Measurements from ENCODE around the gene EGLN1.

EGLN1 gene

DNA sequence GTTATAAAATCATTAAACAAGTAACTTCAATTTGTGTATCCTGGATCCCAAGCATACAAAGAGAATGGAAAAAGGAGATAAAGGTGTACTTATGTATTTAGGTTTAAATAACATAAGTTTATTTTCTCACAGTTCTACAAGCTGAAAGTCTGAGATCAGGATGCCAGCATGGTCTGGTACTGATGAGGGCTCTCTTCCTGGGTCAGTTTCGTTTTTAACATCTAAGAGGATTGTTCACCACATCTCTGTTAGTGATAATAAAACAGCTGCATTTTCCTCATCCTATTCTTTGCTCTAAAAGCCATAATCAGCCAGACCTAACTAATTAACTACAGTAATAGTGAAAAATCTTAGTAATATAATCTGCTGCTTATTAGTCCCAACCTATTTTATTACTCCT lies 5.2 kb downstream of the EGLN1 start:
- no CpG with 5 or more reads among the region's 1 CpG for WGBS (ENCODE audit: extremely low coverage, insufficient coverage, insufficient read length)
- Histone ChIP-seq H2BK5ac (ENCODE audit: low read depth, low read length, poor library complexity) (no peak overlapping the region), H3K79me2 (ENCODE audit: control insufficient read depth, insufficient read depth, low read length, poor library complexity) (peaks cover 6% of the 10 kb centered on the region)

DNA sequence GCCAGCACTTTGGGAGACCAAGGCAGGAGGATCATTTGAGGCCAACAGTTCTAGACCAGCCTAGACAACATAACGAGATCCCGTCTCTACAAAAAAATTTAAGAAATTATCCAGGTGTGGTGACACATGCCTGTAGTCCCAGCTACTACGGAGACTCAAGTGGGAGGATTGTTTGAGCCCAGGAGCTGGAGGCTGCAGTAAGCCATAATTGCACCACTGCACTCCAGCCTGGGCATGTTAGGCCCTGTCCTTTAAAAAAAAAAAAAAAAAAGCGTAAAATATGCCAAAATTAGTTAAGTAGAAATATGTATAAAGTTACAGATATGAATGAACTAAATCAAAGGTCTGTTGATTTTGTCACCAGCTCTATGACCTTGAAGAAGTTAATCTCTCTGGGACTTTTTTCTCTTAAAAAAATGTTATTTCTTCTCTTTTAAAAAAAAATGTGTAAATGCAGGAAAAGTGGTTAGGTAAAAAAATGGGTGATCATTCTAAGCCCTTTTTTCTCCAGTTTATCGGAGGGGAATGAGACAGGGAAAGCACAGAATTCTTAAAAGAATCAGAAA lies 7.0 kb downstream of the EGLN1 start:
- Histone ChIP-seq H3K14ac (ENCODE audit: low read length) (no peak overlapping the region), H4K12ac (ENCODE audit: low read depth, low read length) (no peak overlapping the region), H2BK120ac (ENCODE audit: insufficient read depth, low read length, poor library complexity) (peak overlapping the region; percentile 55), H3K18ac (ENCODE audit: low read length) (peak overlapping the region; percentile 29), H3K79me1 (ENCODE audit: low read length) (no peaks in the 10 kb centered on the region), H3K4me3 (ENCODE audit: low read depth, low read length) (no peak overlapping the region), H3K9me3 (ENCODE audit: insufficient read depth, low read depth, low read length) (no peaks in the 10 kb centered on the region), H3K4me2 (ENCODE audit: low read length) (no peak overlapping the region), H4K8ac (ENCODE audit: low read depth, low read length) (no peak overlapping the region), H2BK5ac (ENCODE audit: low read depth, low read length, poor library complexity) (no peak overlapping the region), H3K4ac (ENCODE audit: low read depth, low read length) (no peak overlapping the region), H2AK5ac (ENCODE audit: low read length) (no peak overlapping the region), H3K23ac (ENCODE audit: low read length) (no peak overlapping the region), H3K27ac (ENCODE audit: low read depth, low read length) (no peak overlapping the region), H2BK12ac (ENCODE audit: low read length) (no peak overlapping the region), H3K79me2 (ENCODE audit: control insufficient read depth, insufficient read depth, low read length, poor library complexity) (no peaks in the 10 kb centered on the region), H3K9ac (ENCODE audit: low read length) (no peak overlapping the region), H3K27me3 (ENCODE audit: insufficient read depth, low read length) (no peaks in the 10 kb centered on the region), H3K36me3 (ENCODE audit: control insufficient read depth in 1 of 2, insufficient read depth in 2 of 2, low read length in 2 of 2) (no peaks in the 10 kb centered on the region), H3K4me1 (ENCODE audit: control insufficient read depth in 1 of 2, insufficient read depth in 2 of 2, low read length in 2 of 2) (peaks cover 3 to 5% of the 10 kb centered on the region in 2 experiments), H4K91ac (ENCODE audit: low read depth, low read length) (no peak overlapping the region), H2AFZ (ENCODE audit: insufficient read depth, low read length, poor library complexity) (no peak overlapping the region)
- WGBS (ENCODE audit: extremely low coverage, insufficient coverage, insufficient read length): no CpG with 5 or more reads among the region's 5 CpGs
- DNase-seq: peak; percentile 23 to 57

More for the DNA sequence above, 5.2 kb downstream of the EGLN1 start:
- Histone ChIP-seq H3K4me2 (ENCODE audit: low read length) (no peak overlapping the region), H3K27me3 (ENCODE audit: insufficient read depth, low read length) (no peaks in the 10 kb centered on the region), H4K91ac (ENCODE audit: low read depth, low read length) (no peak overlapping the region), H3K27ac (ENCODE audit: low read depth, low read length) (no peak overlapping the region), H2AFZ (ENCODE audit: insufficient read depth, low read length, poor library complexity) (no peak overlapping the region), H3K9me3 (ENCODE audit: insufficient read depth, low read depth, low read length) (no peaks in the 10 kb centered on the region), H3K79me1 (ENCODE audit: low read length) (peaks cover 13% of the 10 kb centered on the region), H2BK120ac (ENCODE audit: insufficient read depth, low read length, poor library complexity) (no peak overlapping the region), H3K4ac (ENCODE audit: low read depth, low read length) (no peak overlapping the region), H2AK5ac (ENCODE audit: low read length) (no peak overlapping the region), H3K9ac (ENCODE audit: low read length) (no peak overlapping the region), H3K23ac (ENCODE audit: low read length) (no peak overlapping the region), H3K4me3 (ENCODE audit: low read depth, low read length) (no peak overlapping the region), H3K14ac (ENCODE audit: low read length) (no peak overlapping the region), H4K12ac (ENCODE audit: low read depth, low read length) (no peak overlapping the region), H2BK12ac (ENCODE audit: low read length) (no peak overlapping the region), H3K4me1 (ENCODE audit: control insufficient read depth in 1 of 2, insufficient read depth in 2 of 2, low read length in 2 of 2) (peaks cover 3 to 5% of the 10 kb centered on the region in 2 experiments), H3K36me3 (ENCODE audit: control insufficient read depth in 1 of 2, insufficient read depth in 2 of 2, low read length in 2 of 2) (no peaks in the 10 kb centered on the region), H3K18ac (ENCODE audit: low read length) (no peak overlapping the region), H4K8ac (ENCODE audit: low read depth, low read length) (no peak overlapping the region)
- no peak for DNase-seq

GRCh38 chr1:231414260-231415016 lies 7.6 kb downstream of the EGLN1 start:
- Histone ChIP-seq H3K9ac (ENCODE audit: low read length) (no peak overlapping the region), H3K27ac (ENCODE audit: low read depth, low read length) (no peak overlapping the region), H3K4ac (ENCODE audit: low read depth, low read length) (no peak overlapping the region), H3K4me2 (ENCODE audit: low read length) (no peak overlapping the region), H3K9me3 (ENCODE audit: insufficient read depth, low read depth, low read length) (no peaks in the 10 kb centered on the region), H4K12ac (ENCODE audit: low read depth, low read length) (no peak overlapping the region), H3K23ac (ENCODE audit: low read length) (no peak overlapping the region), H3K4me1 (ENCODE audit: control insufficient read depth in 1 of 2, insufficient read depth in 2 of 2, low read length in 2 of 2) (peaks cover 3 to 5% of the 10 kb centered on the region in 2 experiments), H4K91ac (ENCODE audit: low read depth, low read length) (no peak overlapping the region), H2BK120ac (ENCODE audit: insufficient read depth, low read length, poor library complexity) (peak overlapping the region; percentile 55), H3K79me1 (ENCODE audit: low read length) (no peaks in the 10 kb centered on the region), H2BK5ac (ENCODE audit: low read depth, low read length, poor library complexity) (no peak overlapping the region), H3K4me3 (ENCODE audit: low read depth, low read length) (no peak overlapping the region), H3K36me3 (ENCODE audit: control insufficient read depth in 1 of 2, insufficient read depth in 2 of 2, low read length in 2 of 2) (no peaks in the 10 kb centered on the region), H3K18ac (ENCODE audit: low read length) (peak overlapping the region; percentile 29), H3K14ac (ENCODE audit: low read length) (no peak overlapping the region), H2BK12ac (ENCODE audit: low read length) (no peak overlapping the region), H4K8ac (ENCODE audit: low read depth, low read length) (no peak overlapping the region), H3K79me2 (ENCODE audit: control insufficient read depth, insufficient read depth, low read length, poor library complexity) (no peaks in the 10 kb centered on the region), H3K27me3 (ENCODE audit: insufficient read depth, low read length) (no peaks in the 10 kb centered on the region), H2AFZ (ENCODE audit: insufficient read depth, low read length, poor library complexity) (no peak overlapping the region), H2AK5ac (ENCODE audit: low read length) (no peak overlapping the region)
- DNase-seq: no peak
- no CpG with 5 or more reads among the region's 7 CpGs for WGBS (ENCODE audit: extremely low coverage, insufficient coverage, insufficient read length)

DNA sequence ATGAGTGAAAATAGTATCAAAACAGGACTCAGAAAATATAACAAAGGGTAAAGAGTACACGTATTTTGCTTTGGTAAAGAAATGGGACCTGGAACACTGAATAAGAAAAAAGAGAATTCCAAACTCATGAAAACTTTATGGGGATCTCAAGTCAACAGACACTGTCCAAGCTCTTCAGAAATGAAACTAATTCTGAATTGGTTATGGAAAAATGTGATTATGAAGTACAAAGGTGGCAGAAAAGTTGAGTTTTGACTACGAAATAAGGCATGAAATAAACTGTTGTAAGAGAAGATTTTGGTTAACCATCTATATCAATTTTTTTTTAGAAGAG lies 8.4 kb downstream of the EGLN1 start:
- Histone ChIP-seq H3K4me3 (ENCODE audit: low read depth, low read length) (no peak overlapping the region), H3K27ac (ENCODE audit: low read depth, low read length) (no peak overlapping the region), H3K4me1 (ENCODE audit: control insufficient read depth in 1 of 2, insufficient read depth in 2 of 2, low read length in 2 of 2) (peaks cover 3 to 5% of the 10 kb centered on the region in 2 experiments), H3K79me2 (ENCODE audit: control insufficient read depth, insufficient read depth, low read length, poor library complexity) (no peaks in the 10 kb centered on the region), H3K18ac (ENCODE audit: low read length) (no peak overlapping the region), H2AFZ (ENCODE audit: insufficient read depth, low read length, poor library complexity) (no peak overlapping the region), H4K8ac (ENCODE audit: low read depth, low read length) (no peak overlapping the region), H3K14ac (ENCODE audit: low read length) (no peak overlapping the region), H3K27me3 (ENCODE audit: insufficient read depth, low read length) (no peaks in the 10 kb centered on the region), H3K23ac (ENCODE audit: low read length) (no peak overlapping the region), H3K9me3 (ENCODE audit: insufficient read depth, low read depth, low read length) (no peaks in the 10 kb centered on the region), H2BK120ac (ENCODE audit: insufficient read depth, low read length, poor library complexity) (no peak overlapping the region), H2AK5ac (ENCODE audit: low read length) (no peak overlapping the region), H3K4me2 (ENCODE audit: low read length) (no peak overlapping the region), H3K4ac (ENCODE audit: low read depth, low read length) (no peak overlapping the region), H2BK12ac (ENCODE audit: low read length) (no peak overlapping the region), H3K36me3 (ENCODE audit: control insufficient read depth in 1 of 2, insufficient read depth in 2 of 2, low read length in 2 of 2) (no peaks in the 10 kb centered on the region), H4K12ac (ENCODE audit: low read depth, low read length) (no peak overlapping the region), H3K79me1 (ENCODE audit: low read length) (no peaks in the 10 kb centered on the region), H4K91ac (ENCODE audit: low read depth, low read length) (no peak overlapping the region), H2BK5ac (ENCODE audit: low read depth, low read length, poor library complexity) (no peak overlapping the region), H3K9ac (ENCODE audit: low read length) (no peak overlapping the region)
- DNase-seq: no peak
- no CpG with 5 or more reads among the region's 2 CpGs for WGBS (ENCODE audit: extremely low coverage, insufficient coverage, insufficient read length)
